GM12878 (cell line): ENCODE results near the gene RB1. TPM values are rescaled to one million over a fixed set of nuclear protein-coding genes. Genes with fewer than 3 reads are reported as not detected.

Experiments used
- ATAC-seq: fragments of 200-7000 bp; cut with Tn5 transposase; 3 replicates; pipeline ENCODE4 v1.9.1; 2020; ENCODE audit warnings: mild to moderate bottlenecking, moderate library complexity
- BruUV-seq: library from RNA; stranded (reverse); fragments of 400-500 nt; replicated peaks from 2 replicates; lab custom pipeline; 2021; lab: Mats Ljungman, UMichigan
- CTCF ChIA-PET: fragments of 300-600 bp; sonication (Branson Sonifier 250); formaldehyde crosslinking; extraction: SDS; loops from one replicate; lab custom pipeline; 2021; ENCODE audit warnings: inconsistent platforms; lab: Yijun Ruan, JAX
- POLR2A ChIA-PET: fragments of 350-600 bp; formaldehyde crosslinking; extraction: SDS; loops from one replicate; lab custom pipeline; 2021; ENCODE audit warnings: inconsistent platforms; lab: Charles Lee
- RAD21 ChIA-PET: fragments of 300-600 bp; sonication (Branson Sonifier 250); formaldehyde crosslinking; loops from one replicate; lab custom pipeline; 2023; ENCODE audit warnings: antibody characterized with exemption; ENCODE audit not compliant: unreplicated experiment; lab: Charles Lee
- SMC1A ChIA-PET: fragments of 300-600 bp; sonication (Branson Sonifier 250); formaldehyde crosslinking; loops from one replicate; lab custom pipeline; 2023; ENCODE audit not compliant: unreplicated experiment, uncharacterized antibody; lab: Charles Lee
- DNase-seq: peaks from one replicate; pipeline ENCODE4 v3.0.0-alpha.2; 2011; ENCODE audit warnings: low read depth, low spot score
- FAIRE-seq: peaks from 3 replicates; lab custom pipeline; 2011; peaks lifted over from hg19 to GRCh38; lab: Jason Lieb, UNC
- H2AFZ ChIP-seq: 2 replicates; pipeline ENCODE4 v1.6.0; 2011; ENCODE audit warnings: low read depth, low read length, control low read depth; ENCODE audit not compliant: control insufficient read depth
- H3K27ac ChIP-seq: 2 replicates; pipeline ENCODE4 v1.5.1; 2011; ENCODE audit warnings: control low read depth; ENCODE audit not compliant: control insufficient read depth, insufficient read depth
- H3K27me3 ChIP-seq, 2 experiments: replicated peaks in 1 of 2; 2 replicates each; pipeline versions ENCODE4 v1.6.0 to v1.6.1; 2011; ENCODE audit warnings: low read length in 1 of 2; ENCODE audit not compliant: control insufficient read depth in 2 of 2, insufficient read depth in 2 of 2
- H3K36me3 ChIP-seq, 2 experiments: 2 replicates each; pipeline ENCODE4 v1.5.1; 2011; ENCODE audit warnings: low read length in 1 of 2; ENCODE audit not compliant: control insufficient read depth in 2 of 2, insufficient read depth in 2 of 2
- H3K4me1 ChIP-seq: 2 replicates; pipeline ENCODE4 v1.6.1; 2011; ENCODE audit warnings: mild to moderate bottlenecking, low read length, moderate library complexity, mixed read lengths; ENCODE audit not compliant: control insufficient read depth, insufficient read depth
- H3K4me2 ChIP-seq: 2 replicates; pipeline ENCODE4 v1.6.0; 2011; ENCODE audit warnings: control low read depth; ENCODE audit not compliant: control insufficient read depth, insufficient read depth
- H3K4me3 ChIP-seq: fragments of 200-600 bp; sonication (generic); 2 replicates; pipeline ENCODE4 v1.5.1; 2016
- H3K79me2 ChIP-seq: 2 replicates; pipeline ENCODE4 v1.6.0; 2011; ENCODE audit warnings: low read length; ENCODE audit not compliant: control insufficient read depth, insufficient read depth
- H3K9ac ChIP-seq: 2 replicates; pipeline ENCODE4 v1.8.0; 2011; ENCODE audit warnings: low read length, control low read depth, mixed read lengths; ENCODE audit not compliant: control insufficient read depth, insufficient read depth
- H3K9me3 ChIP-seq: replicated peaks from 3 replicates; pipeline ENCODE4 v1.5.1; 2011; ENCODE audit warnings: mild to moderate bottlenecking, low read length; ENCODE audit not compliant: control insufficient read depth, insufficient read depth
- H4K20me1 ChIP-seq: 2 replicates; pipeline ENCODE4 v1.6.0; 2011; ENCODE audit not compliant: control insufficient read depth, insufficient read depth
- RUNX3 ChIP-seq: IDR thresholded peaks from 2 replicates; pipeline ENCODE4 v1.6.1; 2012; ENCODE audit warnings: low read length, inconsistent platforms
- WGBS: methylation state at CpG from one replicate; pipeline ENCODE4 v1.1.6; 2016; ENCODE audit warnings: low lambda C conversion rate; ENCODE audit not compliant: insufficient replicate concordance, insufficient coverage; ENCODE audit errors: missing lambda C conversion rate; 5-methylcytosine and 5-hydroxymethylcytosine counted together
- in situ Hi-C: fragments of 300-500 bp; cut with MboI; formaldehyde crosslinking; loops from 9 replicates; pipeline ENCODE4 v1.14.3; 2018; ENCODE audit warnings: mixed read lengths
- intact Hi-C: fragments of 100-400 bp; cut with micrococcal nuclease; formaldehyde crosslinking; loops from one replicate; pipeline ENCODE4 v1.14.2; 2022; ENCODE audit not compliant: unreplicated experiment
- polyA plus RNA-seq, 11 experiments: library from polyadenylated mRNA; depleted of rRNA in 4 of 11; unstranded in 6 of 11; stranded (reverse) in 5 of 11; fragments of >200 nt; fragmentation: Nextera tagmentation in 4 of 11; fragmentation: Illumina TruSeq in 1 of 11; extraction: Ambion mirVana in 4 of 11; extraction: Trizol in 1 of 11; gene quantifications; 1 replicate in 1 of 11; 2 replicates in 10 of 11; pipeline versions ENCODE4 v1.2.1 to v1.2.3, GENCODE V29; 2011 to 2016; ENCODE audit warnings: inconsistent platforms in 2 of 11, missing spikeins in 2 of 11, low read depth in 1 of 11
- total RNA-seq, 4 experiments: library from RNA; depleted of rRNA in 3 of 4; stranded (reverse); fragments of >200 nt in 3 of 4; fragmentation: Illumina TruSeq in 1 of 4; extraction: Trizol in 1 of 4; gene quantifications; 2 replicates each; pipeline versions ENCODE4 v1.2.1 to v1.2.3, GENCODE V29; 2013 to 2021
- TF ChIP-seq, protein P1 (sequence below): IDR thresholded peaks from 2 replicates; pipeline ENCODE4 v1.6.1; 2012; ENCODE audit warnings: mild to moderate bottlenecking, low read depth, low read length
- TF ChIP-seq, protein P2 (sequence below), 3 experiments: IDR thresholded peaks in 2 of 3; conservative IDR thresholded peaks in 1 of 3; 2 replicates each; pipeline ENCODE4 v1.5.1; 2011; ENCODE audit warnings: low read depth in 3 of 3, low read length in 3 of 3, mild to moderate bottlenecking in 3 of 3, control low read depth in 2 of 3, moderate library complexity in 2 of 3, inconsistent platforms in 1 of 3, mixed read lengths in 1 of 3; ENCODE audit not compliant: control insufficient read depth in 2 of 3, insufficient read depth in 1 of 3; ENCODE audit errors: extremely low read depth in 1 of 3

The RB1 gene
- total and polyA plus RNA-seq, 10 of the 15 experiments (the other 5 are each of a cell fraction or from before 2014, with no cell fraction given), result 2.8 to 45.0 (median 8.3) TPM

DNA sequence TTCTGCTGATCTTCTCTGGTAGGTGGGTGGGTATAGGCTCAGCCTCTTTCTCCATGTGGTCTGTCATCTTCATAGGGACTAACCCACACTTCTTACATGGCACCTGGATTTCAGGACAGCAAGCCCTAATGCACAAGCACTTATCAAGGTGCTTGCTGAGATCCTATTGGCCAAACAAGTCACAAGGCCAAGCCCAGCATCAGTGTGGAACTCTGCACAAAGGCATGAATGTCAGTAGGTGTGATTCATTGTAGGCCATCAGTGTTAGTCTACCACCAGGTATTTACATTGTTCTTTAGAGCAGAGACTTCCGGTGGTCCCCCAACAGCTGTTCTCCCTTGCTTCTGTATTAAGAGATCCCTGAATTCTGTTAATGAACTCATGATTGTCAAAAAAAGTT, 8.3 kb upstream of the RB1 start (continued):
- TF ChIP-seq, protein P1, sequence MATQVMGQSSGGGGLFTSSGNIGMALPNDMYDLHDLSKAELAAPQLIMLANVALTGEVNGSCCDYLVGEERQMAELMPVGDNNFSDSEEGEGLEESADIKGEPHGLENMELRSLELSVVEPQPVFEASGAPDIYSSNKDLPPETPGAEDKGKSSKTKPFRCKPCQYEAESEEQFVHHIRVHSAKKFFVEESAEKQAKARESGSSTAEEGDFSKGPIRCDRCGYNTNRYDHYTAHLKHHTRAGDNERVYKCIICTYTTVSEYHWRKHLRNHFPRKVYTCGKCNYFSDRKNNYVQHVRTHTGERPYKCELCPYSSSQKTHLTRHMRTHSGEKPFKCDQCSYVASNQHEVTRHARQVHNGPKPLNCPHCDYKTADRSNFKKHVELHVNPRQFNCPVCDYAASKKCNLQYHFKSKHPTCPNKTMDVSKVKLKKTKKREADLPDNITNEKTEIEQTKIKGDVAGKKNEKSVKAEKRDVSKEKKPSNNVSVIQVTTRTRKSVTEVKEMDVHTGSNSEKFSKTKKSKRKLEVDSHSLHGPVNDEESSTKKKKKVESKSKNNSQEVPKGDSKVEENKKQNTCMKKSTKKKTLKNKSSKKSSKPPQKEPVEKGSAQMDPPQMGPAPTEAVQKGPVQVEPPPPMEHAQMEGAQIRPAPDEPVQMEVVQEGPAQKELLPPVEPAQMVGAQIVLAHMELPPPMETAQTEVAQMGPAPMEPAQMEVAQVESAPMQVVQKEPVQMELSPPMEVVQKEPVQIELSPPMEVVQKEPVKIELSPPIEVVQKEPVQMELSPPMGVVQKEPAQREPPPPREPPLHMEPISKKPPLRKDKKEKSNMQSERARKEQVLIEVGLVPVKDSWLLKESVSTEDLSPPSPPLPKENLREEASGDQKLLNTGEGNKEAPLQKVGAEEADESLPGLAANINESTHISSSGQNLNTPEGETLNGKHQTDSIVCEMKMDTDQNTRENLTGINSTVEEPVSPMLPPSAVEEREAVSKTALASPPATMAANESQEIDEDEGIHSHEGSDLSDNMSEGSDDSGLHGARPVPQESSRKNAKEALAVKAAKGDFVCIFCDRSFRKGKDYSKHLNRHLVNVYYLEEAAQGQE, result no peak

DNA sequence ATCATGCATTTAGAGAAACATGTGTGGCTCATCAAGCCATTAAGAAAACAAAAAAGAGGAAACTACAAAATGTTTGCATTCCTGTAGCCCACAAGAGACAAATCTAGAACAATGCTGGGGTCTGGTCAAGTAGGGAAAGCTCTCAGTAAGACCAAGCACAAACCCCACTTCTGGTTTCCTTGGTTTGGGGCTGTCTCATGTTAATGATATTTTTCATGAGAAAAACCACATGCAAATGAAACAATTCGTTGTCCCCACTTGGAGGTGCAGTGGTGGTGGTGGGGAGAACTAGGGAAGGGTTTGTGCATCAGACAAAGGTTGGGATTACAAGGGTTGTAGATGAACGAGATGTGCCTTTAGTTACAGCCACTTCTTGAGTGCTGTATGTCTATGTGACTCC, 7.0 kb upstream of the RB1 start:
- in situ Hi-C loops (no loop called here), intact Hi-C loops (no loop called here)
- RAD21 ChIA-PET, result no interaction called here
- Histone ChIP-seq H3K79me2 (no peaks in the 10 kb centered on the region), H3K9me3 (no peaks in the 10 kb centered on the region), H3K9ac (no peak overlapping the region), H3K36me3 (no peaks in the 10 kb centered on the region), H3K4me3 (no peak overlapping the region), H3K27ac (no peak overlapping the region), H3K4me1 (no peaks in the 10 kb centered on the region), H4K20me1 (no peaks in the 10 kb centered on the region; the same call in 1 of the 2 replicates), H3K27me3 (peaks cover 1 to 13% of the 10 kb centered on the region in 2 experiments; a peak in 3 of 4 replicates), H2AFZ (no peak overlapping the region), H3K4me2 (no peak overlapping the region)
- CTCF ChIA-PET, result interaction anchor here (0.7 kb wide), 1 partner anchor 356 kb away, joined by 3 read pairs; no protein-coding TSS in a partner anchor
- 53% methylated on average over 2 of the region's 2 CpGs for WGBS
- POLR2A ChIA-PET, result no interaction called here
- peak; percentile 58 for ATAC-seq
- peak; percentile 44; the same call in 1 of the 2 replicates for TF ChIP-seq RUNX3
- TF ChIP-seq, protein P2, sequence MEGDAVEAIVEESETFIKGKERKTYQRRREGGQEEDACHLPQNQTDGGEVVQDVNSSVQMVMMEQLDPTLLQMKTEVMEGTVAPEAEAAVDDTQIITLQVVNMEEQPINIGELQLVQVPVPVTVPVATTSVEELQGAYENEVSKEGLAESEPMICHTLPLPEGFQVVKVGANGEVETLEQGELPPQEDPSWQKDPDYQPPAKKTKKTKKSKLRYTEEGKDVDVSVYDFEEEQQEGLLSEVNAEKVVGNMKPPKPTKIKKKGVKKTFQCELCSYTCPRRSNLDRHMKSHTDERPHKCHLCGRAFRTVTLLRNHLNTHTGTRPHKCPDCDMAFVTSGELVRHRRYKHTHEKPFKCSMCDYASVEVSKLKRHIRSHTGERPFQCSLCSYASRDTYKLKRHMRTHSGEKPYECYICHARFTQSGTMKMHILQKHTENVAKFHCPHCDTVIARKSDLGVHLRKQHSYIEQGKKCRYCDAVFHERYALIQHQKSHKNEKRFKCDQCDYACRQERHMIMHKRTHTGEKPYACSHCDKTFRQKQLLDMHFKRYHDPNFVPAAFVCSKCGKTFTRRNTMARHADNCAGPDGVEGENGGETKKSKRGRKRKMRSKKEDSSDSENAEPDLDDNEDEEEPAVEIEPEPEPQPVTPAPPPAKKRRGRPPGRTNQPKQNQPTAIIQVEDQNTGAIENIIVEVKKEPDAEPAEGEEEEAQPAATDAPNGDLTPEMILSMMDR (IDR thresholded peaks at IDR 0.05 in 2 of 3, conservative IDR thresholded peaks at IDR 0.05 in 1 of 3; ENCODE audit: control insufficient read depth in 2 of 3, extremely low read depth in 1 of 3, insufficient read depth in 1 of 3, low read depth in 3 of 3, low read length in 3 of 3), result no peak
- BruUV-seq, result no TSS peak
- DNase-seq, result no peak
- FAIRE-seq, result no peak
- SMC1A ChIA-PET, result interaction anchor here (1.0 kb wide), 1 partner anchor 157 kb away, joined by 3 read pairs; no protein-coding TSS in a partner anchor
